Stimulated activated memory B cell treated with anti-CD40 and anti-IgM and Interleukin-4, amounts not matched to agents 10 μg/mL and 1 μg/mL and 100 μg/mL, for 72 hours (primary cell): ENCODE results near the gene ACER2.
"Not testable (repeated sequence)": the region's sequence is repeated elsewhere in the genome, so short reads cannot be mapped to it uniquely, and the experiment has no call there.

Experiments
- ATAC-seq: fragments of 150-1000 bp; cut with Tn5 transposase; 2 replicates; pipeline ENCODE4 v1.10.0; 2021
- H3K27ac Mint-ChIP-seq: one replicate; pipeline ENCODE4 v1.8.0; 2022; ENCODE audit warnings: mild to moderate bottlenecking, mixed read lengths
- H3K27me3 Mint-ChIP-seq: one replicate; pipeline ENCODE4 v1.8.0; 2022; ENCODE audit warnings: mixed read lengths
- H3K36me3 Mint-ChIP-seq: one replicate; pipeline ENCODE4 v1.8.0; 2022; ENCODE audit warnings: mixed read lengths
- H3K4me1 Mint-ChIP-seq: one replicate; pipeline ENCODE4 v1.8.0; 2022; ENCODE audit warnings: mixed read lengths
- H3K4me3 Mint-ChIP-seq: one replicate; pipeline ENCODE4 v1.8.0; 2022; ENCODE audit warnings: mild to moderate bottlenecking, moderate library complexity, mixed read lengths
- H3K9me3 Mint-ChIP-seq: one replicate; pipeline ENCODE4 v1.8.0; 2022; ENCODE audit warnings: mixed read lengths

Gene ACER2

DNA sequence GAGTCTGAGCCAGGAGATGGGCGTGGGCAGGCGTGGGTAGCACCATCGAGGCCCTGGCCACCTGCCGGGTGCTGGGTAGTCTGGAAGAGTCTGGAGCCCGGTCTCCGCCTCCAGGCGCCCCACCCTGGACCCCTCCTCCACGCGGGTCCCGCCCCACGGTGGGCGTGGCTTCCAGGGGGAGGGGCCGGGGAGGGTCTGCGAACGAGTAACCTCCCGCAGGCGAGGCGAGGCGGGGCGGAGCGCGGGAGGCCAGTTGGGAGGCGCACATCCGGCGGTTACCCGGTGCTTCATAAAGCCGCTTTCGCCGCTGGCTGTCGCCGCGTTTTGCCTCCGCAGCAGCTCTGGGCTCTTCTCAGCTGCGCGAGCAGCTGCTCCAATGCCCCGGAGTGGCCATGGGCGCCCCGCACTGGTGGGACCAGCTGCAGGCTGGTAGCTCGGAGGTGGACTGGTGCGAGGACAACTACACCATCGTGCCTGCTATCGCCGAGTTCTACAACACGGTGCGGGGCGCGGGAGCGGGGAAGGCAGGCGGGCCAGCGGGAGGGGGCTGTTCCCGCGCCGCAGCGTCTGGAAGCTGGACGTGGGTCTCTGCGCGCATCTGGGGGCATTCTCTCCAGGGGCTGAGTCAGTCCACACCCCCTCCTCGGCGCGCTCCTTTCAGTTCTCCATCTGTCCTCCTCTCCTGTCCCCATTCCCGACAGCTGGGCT is at the start of gene ACER2:
ACER2 (plus strand) TSS at position 317 of the 708 bp plus-strand sequence; CDS start at position 393, 76 bp downstream.
- Mint-ChIP-seq H3K27me3 (no peaks in the 10 kb centered on the region), H3K4me3 (peak within 1 kb of the TSS; percentile 95), H3K27ac (peak within 1 kb of the TSS; percentile 81), H3K4me1 (peaks cover 19% of the 10 kb centered on the region), H3K36me3 (no peaks in the 10 kb centered on the region), H3K9me3 (no peaks in the 10 kb centered on the region)
- peak; percentile 97 for ATAC-seq

DNA sequence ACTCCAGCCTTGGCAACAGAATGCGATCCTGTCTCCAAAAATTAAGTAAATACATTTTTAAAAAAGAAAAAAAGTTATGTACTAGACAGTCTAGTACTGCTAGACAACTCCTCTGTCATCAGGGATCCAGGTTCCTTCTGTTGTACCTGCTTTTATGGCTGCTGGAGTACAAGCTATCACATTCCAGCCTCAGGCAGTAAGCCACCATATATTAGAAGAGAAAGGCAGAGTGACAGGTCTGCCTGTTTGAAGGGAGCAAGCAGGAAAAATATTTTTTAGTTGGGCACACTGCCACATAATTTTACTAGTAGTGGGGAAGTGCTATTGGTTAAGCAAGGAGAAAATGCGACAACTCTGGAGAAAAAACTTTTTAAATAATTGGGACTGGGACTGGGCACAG is 39.7 kb upstream of the ACER2 start:
- ATAC-seq, result no peak
- peaks cover 40% of the 10 kb centered on the region for H3K36me3 Mint-ChIP-seq
- no peaks in the 10 kb centered on the region for H3K9me3 Mint-ChIP-seq
- H3K27me3 Mint-ChIP-seq, result no peaks in the 10 kb centered on the region
- H3K4me3 Mint-ChIP-seq, result no peak overlapping the region
- peaks cover 10% of the 10 kb centered on the region for H3K4me1 Mint-ChIP-seq
- no peak overlapping the region for H3K27ac Mint-ChIP-seq

DNA sequence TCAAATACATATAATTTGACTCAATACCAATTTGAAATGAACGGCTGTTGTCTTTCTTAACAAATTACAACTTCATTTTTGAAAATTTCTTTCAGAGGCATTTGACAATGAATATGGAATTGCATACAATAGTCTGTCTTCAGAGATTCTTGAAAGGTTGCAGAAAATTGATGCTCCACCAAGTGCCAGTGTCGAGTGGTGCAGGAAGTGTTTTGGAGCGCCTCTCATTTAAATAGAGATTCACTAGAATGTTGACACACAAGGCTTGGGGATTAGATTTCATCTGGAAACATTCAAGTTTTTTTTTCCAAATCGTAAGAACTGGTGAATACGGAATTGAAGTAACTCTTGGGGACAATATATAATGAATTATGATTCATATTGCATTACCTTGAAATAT is 36.9 kb upstream of the ACER2 start:
- no peak overlapping the region for H3K4me3 Mint-ChIP-seq
- H3K27ac Mint-ChIP-seq, result peak overlapping the region; percentile 35
- H3K4me1 Mint-ChIP-seq, result peaks cover 20% of the 10 kb centered on the region
- peaks cover 41% of the 10 kb centered on the region for H3K36me3 Mint-ChIP-seq
- no peaks in the 10 kb centered on the region for H3K9me3 Mint-ChIP-seq
- ATAC-seq, result no peak
- H3K27me3 Mint-ChIP-seq, result no peaks in the 10 kb centered on the region

DNA sequence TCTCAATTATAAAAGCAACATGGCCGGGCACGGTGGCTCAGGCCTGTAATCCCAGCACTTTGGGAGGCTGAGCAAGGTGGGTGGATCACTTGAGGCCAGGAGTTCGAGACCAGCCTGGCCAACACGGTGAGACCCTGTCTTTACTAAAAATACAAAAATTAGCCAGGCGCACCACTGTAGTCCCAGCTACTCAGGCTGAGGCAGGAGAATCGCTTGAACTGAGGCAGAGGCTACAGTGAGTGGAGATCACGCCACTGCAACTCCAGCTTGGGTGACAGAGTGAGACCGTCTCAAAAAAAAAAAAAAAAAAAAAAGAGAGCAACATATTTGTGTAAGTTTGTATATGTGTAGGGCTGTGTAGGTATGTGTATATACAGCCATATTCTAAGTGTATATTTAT is 36.2 kb upstream of the ACER2 start:
- H3K9me3 Mint-ChIP-seq, result no peaks in the 10 kb centered on the region
- H3K4me3 Mint-ChIP-seq, result no peak overlapping the region
- no peak for ATAC-seq
- no peaks in the 10 kb centered on the region for H3K27me3 Mint-ChIP-seq
- H3K4me1 Mint-ChIP-seq, result peaks cover 24% of the 10 kb centered on the region
- peaks cover 45% of the 10 kb centered on the region for H3K36me3 Mint-ChIP-seq
- peak overlapping the region; percentile 35 for H3K27ac Mint-ChIP-seq

DNA sequence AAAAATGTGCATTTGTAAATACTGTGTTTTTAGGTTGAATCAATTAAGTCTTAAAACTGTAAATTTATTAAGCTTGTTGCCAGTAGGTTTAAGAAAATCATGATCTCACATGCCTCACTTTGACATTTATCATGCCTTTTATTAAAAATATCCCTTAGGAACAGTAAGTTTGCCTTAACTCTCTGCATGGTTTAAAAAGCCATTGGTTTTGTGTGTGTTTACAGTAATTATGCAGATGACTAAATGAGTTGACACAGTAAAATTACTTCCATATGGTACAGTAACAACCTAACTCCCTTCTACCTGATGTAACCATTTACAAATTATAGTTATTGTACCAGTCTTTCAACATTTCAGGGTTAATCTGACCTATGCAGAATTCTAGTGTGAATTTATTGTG is 35.3 kb upstream of the ACER2 start:
- Mint-ChIP-seq H3K27me3 (no peaks in the 10 kb centered on the region), H3K4me3 (no peak overlapping the region), H3K9me3 (no peaks in the 10 kb centered on the region), H3K4me1 (peaks cover 33% of the 10 kb centered on the region), H3K36me3 (peaks cover 51% of the 10 kb centered on the region), H3K27ac (no peak overlapping the region)
- ATAC-seq, result no peak

DNA sequence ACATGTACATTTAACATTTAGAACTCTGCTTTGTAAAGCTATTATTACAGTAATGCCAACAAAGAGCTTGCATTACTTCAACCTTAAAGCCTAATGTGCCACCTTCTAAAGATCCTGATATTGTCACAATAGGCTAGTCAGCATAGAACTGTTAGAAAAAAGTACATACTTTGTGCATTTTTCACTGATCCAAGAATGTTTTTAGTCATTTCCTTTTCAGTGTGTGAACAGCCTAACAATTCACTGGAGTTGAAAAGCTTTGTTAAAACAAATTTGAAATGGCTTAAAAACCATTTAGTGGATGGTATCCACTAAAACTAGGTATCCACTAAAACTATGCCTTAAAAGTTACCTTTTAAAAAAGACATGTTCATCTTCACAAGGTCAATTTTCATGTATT is 33.3 kb upstream of the ACER2 start:
- Mint-ChIP-seq H3K27ac (no peak overlapping the region), H3K9me3 (no peaks in the 10 kb centered on the region), H3K36me3 (peaks cover 68% of the 10 kb centered on the region), H3K4me3 (no peak overlapping the region), H3K4me1 (peaks cover 42% of the 10 kb centered on the region), H3K27me3 (no peaks in the 10 kb centered on the region)
- ATAC-seq, result no peak

DNA sequence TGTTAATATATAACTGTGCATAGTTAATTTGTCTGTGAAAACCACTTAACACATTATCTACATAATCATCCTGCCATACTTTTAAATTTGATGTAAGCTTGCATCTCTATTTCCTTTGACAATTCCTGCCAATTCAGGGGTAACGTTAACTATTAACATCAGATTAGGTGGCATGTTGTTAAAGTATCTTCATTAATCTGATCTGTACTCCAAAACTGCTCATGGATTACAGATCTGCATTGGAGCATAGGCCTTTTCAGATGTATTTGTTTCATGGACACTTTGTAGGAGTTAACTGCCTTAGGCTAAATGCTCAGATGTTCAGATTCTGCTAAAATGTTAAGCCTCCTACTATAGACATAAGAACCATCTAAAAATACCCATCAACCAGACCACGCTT is 31.9 kb upstream of the ACER2 start:
- peak overlapping the region; percentile 93 for H3K27ac Mint-ChIP-seq
- no peaks in the 10 kb centered on the region for H3K27me3 Mint-ChIP-seq
- no peak for ATAC-seq
- H3K36me3 Mint-ChIP-seq, result peaks cover 75% of the 10 kb centered on the region
- H3K4me3 Mint-ChIP-seq, result peak overlapping the region; percentile 47
- peaks cover 51% of the 10 kb centered on the region for H3K4me1 Mint-ChIP-seq
- no peaks in the 10 kb centered on the region for H3K9me3 Mint-ChIP-seq

DNA sequence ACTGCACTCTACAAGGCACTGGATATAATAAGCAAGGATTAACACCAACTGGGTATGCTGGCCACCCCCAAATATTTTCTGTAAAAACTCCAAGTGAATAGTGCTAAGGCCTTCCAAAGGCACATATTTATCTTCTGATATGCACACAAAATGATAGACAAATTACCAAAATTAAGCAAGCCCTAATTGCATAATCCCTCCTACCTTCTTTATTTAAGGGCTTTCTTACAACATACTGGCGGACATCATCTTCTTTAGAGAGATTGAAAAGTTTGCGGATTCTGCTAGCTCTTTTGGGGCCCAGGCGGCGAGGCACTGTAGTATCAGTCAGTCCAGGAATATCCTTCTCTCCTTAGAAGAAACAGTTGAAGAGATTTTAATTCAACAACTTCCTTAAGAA is 30.6 kb upstream of the ACER2 start:
- Mint-ChIP-seq H3K27me3 (no peaks in the 10 kb centered on the region), H3K36me3 (peaks cover 74% of the 10 kb centered on the region), H3K4me1 (peaks cover 51% of the 10 kb centered on the region), H3K9me3 (no peaks in the 10 kb centered on the region), H3K27ac (peak overlapping the region; percentile 93), H3K4me3 (peak overlapping the region; percentile 89)
- no peak for ATAC-seq

DNA sequence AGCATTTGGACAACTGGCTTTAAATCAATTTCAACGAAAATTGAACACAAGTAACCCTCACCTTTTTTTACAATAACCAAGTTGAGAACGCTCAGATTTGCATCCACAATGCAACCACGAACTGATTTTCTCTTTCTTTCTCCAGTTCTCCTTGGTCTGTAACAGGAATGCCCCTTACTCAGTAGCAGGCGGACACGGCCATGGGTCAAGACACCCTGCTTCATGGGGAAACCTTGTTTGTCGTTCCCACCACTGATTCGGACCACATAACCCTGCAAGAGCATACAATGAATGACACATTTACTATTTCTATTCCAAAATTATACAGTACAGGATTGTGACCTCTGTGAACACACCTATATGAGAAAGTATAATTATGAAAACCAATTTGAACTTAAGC is 30.2 kb upstream of the ACER2 start:
- peak overlapping the region; percentile 93 for H3K27ac Mint-ChIP-seq
- peak overlapping the region; percentile 89 for H3K4me3 Mint-ChIP-seq
- H3K4me1 Mint-ChIP-seq, result peaks cover 51% of the 10 kb centered on the region
- no peaks in the 10 kb centered on the region for H3K9me3 Mint-ChIP-seq
- no peak for ATAC-seq
- H3K36me3 Mint-ChIP-seq, result peaks cover 69% of the 10 kb centered on the region
- no peaks in the 10 kb centered on the region for H3K27me3 Mint-ChIP-seq

DNA sequence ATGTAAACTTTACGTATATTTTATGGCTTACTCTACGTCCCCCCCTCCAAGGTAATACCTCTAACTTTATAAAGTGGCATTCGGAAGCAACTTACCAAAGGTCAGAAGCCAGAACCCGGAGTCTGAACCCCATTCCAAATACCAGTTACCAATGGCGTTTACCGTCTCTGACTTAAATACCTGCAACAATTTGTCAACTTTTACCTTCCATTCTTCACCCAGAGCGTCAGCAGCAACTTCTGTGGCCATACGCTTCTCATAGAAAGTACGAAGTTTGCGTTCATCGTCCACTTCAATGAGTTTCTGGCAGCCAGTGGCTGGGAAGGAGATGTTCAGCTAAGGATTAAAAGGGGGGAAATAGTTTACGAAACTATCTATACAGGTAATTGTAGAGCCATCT is 29.5 kb upstream of the ACER2 start:
- Mint-ChIP-seq H3K27ac (peak overlapping the region; percentile 93), H3K9me3 (no peaks in the 10 kb centered on the region), H3K4me3 (peak overlapping the region; percentile 89), H3K36me3 (peaks cover 63% of the 10 kb centered on the region), H3K27me3 (no peaks in the 10 kb centered on the region), H3K4me1 (peaks cover 51% of the 10 kb centered on the region)
- no peak for ATAC-seq

DNA sequence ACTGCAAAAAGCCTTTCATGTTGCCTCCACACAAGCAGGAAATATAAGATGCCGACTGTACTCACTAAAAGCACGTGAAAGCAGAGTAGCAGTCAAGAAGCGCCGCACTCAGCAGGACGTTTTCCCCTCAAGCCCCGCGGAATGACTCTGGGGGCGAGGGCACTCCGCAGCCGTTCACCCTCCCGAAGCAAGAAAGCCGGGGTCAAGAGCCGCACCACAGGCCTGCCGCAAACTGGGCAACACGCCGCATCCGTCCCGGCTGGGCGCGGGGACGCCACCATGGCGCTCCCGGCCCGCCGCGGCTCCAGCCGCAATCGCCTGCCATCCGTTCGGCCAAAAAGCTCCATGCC is 29.1 kb upstream of the ACER2 start:
- peak overlapping the region; percentile 93 for H3K27ac Mint-ChIP-seq
- peaks cover 61% of the 10 kb centered on the region for H3K36me3 Mint-ChIP-seq
- peak overlapping the region; percentile 89 for H3K4me3 Mint-ChIP-seq
- H3K4me1 Mint-ChIP-seq, result peaks cover 51% of the 10 kb centered on the region
- ATAC-seq, result peak; percentile 61
- no peaks in the 10 kb centered on the region for H3K9me3 Mint-ChIP-seq
- H3K27me3 Mint-ChIP-seq, result no peaks in the 10 kb centered on the region

DNA sequence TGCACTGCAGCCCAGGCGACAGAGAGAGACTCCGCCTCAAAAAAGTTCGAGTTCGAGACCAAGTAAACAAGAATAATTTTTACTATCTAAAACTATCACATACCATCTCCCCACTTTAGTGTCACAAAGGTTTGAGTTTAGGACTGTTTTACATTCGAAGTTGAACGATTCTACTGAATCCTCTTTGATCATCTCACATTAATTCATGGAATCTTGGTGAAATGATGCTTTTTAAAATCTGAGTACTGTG is 28.1 kb upstream of the ACER2 start:
- Mint-ChIP-seq H3K4me1 (peaks cover 44% of the 10 kb centered on the region), H3K9me3 (no peaks in the 10 kb centered on the region), H3K4me3 (peak overlapping the region; percentile 89), H3K36me3 (peaks cover 51% of the 10 kb centered on the region), H3K27ac (peak overlapping the region; percentile 93), H3K27me3 (no peaks in the 10 kb centered on the region)
- no peak for ATAC-seq

DNA sequence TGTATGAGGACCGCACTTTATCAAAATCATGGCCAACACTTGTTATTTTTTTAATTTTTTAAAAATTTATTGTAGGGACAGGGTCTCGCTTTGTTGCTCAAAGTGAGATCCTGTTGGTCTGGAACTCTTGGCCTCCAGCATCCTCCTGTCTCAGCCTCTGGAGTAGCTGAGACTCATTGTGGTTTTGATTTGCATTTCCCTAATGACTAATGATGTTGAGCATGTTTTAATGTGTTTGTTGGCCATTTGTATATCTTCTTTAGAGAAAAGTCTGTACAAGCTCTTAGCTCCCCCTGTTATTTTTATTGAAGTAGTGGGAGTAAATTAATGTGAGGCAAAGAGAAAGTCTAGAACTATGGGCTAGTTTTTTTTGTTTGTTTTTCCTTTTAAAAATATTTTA is 27.2 kb upstream of the ACER2 start:
- Mint-ChIP-seq H3K4me1 (peaks cover 35% of the 10 kb centered on the region), H3K27ac (peak overlapping the region; percentile 93), H3K27me3 (peaks cover 4% of the 10 kb centered on the region), H3K36me3 (peaks cover 42% of the 10 kb centered on the region), H3K9me3 (no peaks in the 10 kb centered on the region), H3K4me3 (no peak overlapping the region)
- ATAC-seq, result no peak

DNA sequence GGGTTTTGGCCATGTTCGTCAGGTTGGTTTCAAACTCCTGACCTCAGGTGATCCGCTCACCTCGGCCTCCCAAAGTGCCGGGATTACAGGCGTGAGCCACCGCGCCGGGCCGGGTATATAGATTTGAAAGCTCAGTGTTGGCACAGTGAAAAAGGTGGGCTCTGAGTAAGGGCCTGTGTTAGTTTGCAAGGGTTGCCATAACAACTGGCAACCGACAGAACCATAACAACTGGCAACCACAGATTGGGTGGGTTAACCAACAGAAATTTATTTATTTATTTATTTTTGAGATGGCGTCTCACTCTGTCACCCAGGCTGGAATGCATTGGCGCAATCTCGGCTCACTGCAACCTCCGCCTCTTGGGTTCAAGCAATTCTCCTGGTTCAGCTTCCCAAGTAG is 23.6 kb upstream of the ACER2 start:
- H3K27me3 Mint-ChIP-seq, result peaks cover 26% of the 10 kb centered on the region
- ATAC-seq, H3K4me1 Mint-ChIP-seq, H3K36me3 Mint-ChIP-seq, H3K27ac Mint-ChIP-seq, H3K4me3 Mint-ChIP-seq, H3K9me3 Mint-ChIP-seq: not testable (repeated sequence)

DNA sequence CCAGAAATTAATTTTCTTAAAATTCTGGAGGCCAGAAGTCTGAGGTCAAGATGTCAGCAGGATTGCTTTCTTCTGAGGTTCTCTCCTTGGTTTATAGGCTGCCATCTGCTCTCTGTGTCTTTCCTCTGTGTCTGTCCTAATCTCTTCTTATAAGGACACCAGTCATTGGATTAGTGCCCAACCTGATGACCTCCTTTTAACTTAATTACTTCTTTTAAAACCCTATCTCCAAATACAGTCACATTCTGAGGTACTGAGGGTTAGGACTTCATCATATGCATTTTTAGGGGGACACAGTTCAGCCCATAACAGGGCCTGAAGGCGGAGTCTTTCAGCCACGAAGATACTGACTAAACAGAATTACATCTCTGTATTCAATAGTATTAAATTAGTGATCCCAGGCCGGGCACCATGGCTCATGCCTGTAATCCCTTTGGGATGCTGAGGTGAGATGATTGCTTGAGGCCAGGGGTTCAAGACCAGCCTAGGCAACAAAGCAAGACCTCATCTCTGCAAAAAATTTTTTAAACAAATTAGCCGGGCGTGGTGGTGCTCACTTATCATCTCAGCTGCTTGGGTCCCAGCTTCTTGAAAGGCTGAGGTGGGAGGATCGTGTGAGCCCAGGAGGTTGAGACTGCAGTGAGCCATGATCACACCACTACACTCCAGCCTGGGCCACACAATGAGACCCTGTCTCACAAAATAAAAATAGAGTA is 22.9 kb upstream of the ACER2 start:
- H3K9me3 Mint-ChIP-seq, result no peaks in the 10 kb centered on the region
- no peak overlapping the region for H3K27ac Mint-ChIP-seq
- ATAC-seq, result no peak
- H3K27me3 Mint-ChIP-seq, result peaks cover 26% of the 10 kb centered on the region
- peaks cover 5% of the 10 kb centered on the region for H3K4me1 Mint-ChIP-seq
- H3K4me3 Mint-ChIP-seq, result no peak overlapping the region
- peaks cover 5% of the 10 kb centered on the region for H3K36me3 Mint-ChIP-seq

DNA sequence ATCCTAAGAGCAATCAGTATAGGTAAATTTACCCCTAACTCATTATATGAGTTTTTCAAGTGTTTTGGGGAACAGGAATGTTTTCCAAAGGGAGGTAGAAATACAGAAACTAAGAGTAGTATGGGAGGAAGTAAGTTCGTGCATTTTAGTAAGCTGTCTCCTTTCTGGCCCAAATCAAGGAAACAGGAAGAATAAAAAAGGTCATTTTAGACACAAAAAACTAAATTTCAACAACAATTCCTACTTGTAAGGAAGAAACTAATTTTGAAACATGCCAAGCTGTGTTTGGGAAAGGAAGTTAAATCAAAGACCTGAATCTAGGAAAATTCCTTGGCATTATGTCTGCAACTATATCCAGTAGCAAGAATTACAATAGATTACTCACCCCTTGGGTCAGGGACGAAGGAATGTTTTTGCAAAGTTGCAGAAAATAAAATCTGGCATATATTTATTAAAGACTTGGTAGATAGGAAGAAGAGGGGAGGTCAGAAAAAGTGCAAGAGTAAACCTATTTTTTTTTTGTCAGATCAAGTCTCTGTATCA is 22.2 kb upstream of the ACER2 start:
- H3K36me3 Mint-ChIP-seq, result no peaks in the 10 kb centered on the region
- H3K27me3 Mint-ChIP-seq, result peaks cover 26% of the 10 kb centered on the region
- H3K4me1 Mint-ChIP-seq, result no peaks in the 10 kb centered on the region
- H3K4me3 Mint-ChIP-seq, result no peak overlapping the region
- ATAC-seq, result no peak
- H3K9me3 Mint-ChIP-seq, result no peaks in the 10 kb centered on the region
- H3K27ac Mint-ChIP-seq, result no peak overlapping the region
